Mesenchymal stem cell (in vitro differentiated cells and primary cell): ENCODE data around the gene PLXNB2.
"Not testable (repeated sequence)": the region's sequence is repeated elsewhere in the genome, so short reads cannot be mapped to it uniquely, and the experiment has no call there.

Experiments
- DNase-seq: peaks from one replicate; pipeline ENCODE4 v3.0.0-alpha.2; 2013
- H2AFZ ChIP-seq: one replicate; pipeline ENCODE4 v1.6.1; 2013; ENCODE audit warnings: low read depth, mild to moderate bottlenecking, control low read depth, inconsistent platforms, low read length, moderate library complexity
- H2AK5ac ChIP-seq: 2 replicates; pipeline ENCODE4 v1.6.1; 2013; ENCODE audit warnings: low read length, moderate library complexity, mild to moderate bottlenecking, inconsistent platforms; ENCODE audit not compliant: severe bottlenecking
- H2BK120ac ChIP-seq: one replicate; pipeline ENCODE4 v1.6.1; 2013; ENCODE audit warnings: low read depth, mild to moderate bottlenecking, inconsistent platforms, low read length, moderate library complexity
- H2BK12ac ChIP-seq, 2 experiments: one replicate each; pipeline ENCODE4 v1.6.1; 2013; ENCODE audit warnings: inconsistent platforms in 2 of 2, low read length in 2 of 2, mild to moderate bottlenecking in 2 of 2, moderate library complexity in 2 of 2, control low read depth in 1 of 2
- H2BK15ac ChIP-seq: one replicate; pipeline ENCODE4 v1.6.1; 2013; ENCODE audit warnings: mild to moderate bottlenecking, low read depth, inconsistent platforms; ENCODE audit not compliant: poor library complexity, severe bottlenecking
- H2BK5ac ChIP-seq: 2 replicates; pipeline ENCODE4 v1.6.1; 2013; ENCODE audit warnings: low read depth, mild to moderate bottlenecking, low read length, control low read depth, inconsistent platforms; ENCODE audit not compliant: poor library complexity, severe bottlenecking
- H3K14ac ChIP-seq, 2 experiments: one replicate each; pipeline ENCODE4 v1.6.1; 2013; ENCODE audit warnings: inconsistent platforms in 2 of 2, low read length in 2 of 2, control low read depth in 1 of 2, mild to moderate bottlenecking in 1 of 2, moderate library complexity in 1 of 2
- H3K18ac ChIP-seq, 2 experiments: one replicate each; pipeline ENCODE4 v1.6.1; 2013; ENCODE audit warnings: inconsistent platforms in 2 of 2, low read length in 2 of 2, control low read depth in 1 of 2, low read depth in 1 of 2, mild to moderate bottlenecking in 1 of 2
- H3K23ac ChIP-seq, 2 experiments: one replicate each; pipeline ENCODE4 v1.6.1; 2013; ENCODE audit warnings: inconsistent platforms in 2 of 2, low read length in 2 of 2, mild to moderate bottlenecking in 2 of 2, moderate library complexity in 2 of 2, control low read depth in 1 of 2
- H3K27ac ChIP-seq: 2 replicates; pipeline ENCODE4 v1.5.1; 2013; ENCODE audit warnings: mild to moderate bottlenecking, moderate library complexity, low read length, control low read depth, inconsistent platforms; ENCODE audit not compliant: poor library complexity, severe bottlenecking
- H3K27me3 ChIP-seq, 2 experiments: 2 replicates each; pipeline versions ENCODE4 v1.6.1 to v1.7.0; 2013; ENCODE audit warnings: low read length in 2 of 2, mild to moderate bottlenecking in 2 of 2, moderate library complexity in 2 of 2, control low read depth in 1 of 2, inconsistent platforms in 1 of 2; ENCODE audit not compliant: control insufficient read depth in 1 of 2, insufficient read depth in 1 of 2
- H3K36me3 ChIP-seq, 2 experiments: 2 replicates each; pipeline versions ENCODE4 v1.6.1 to v1.7.0; 2013; ENCODE audit warnings: low read length in 2 of 2, control low read depth in 1 of 2, inconsistent platforms in 1 of 2, low read depth in 1 of 2, mild to moderate bottlenecking in 1 of 2; ENCODE audit not compliant: insufficient read depth in 2 of 2, control insufficient read depth in 1 of 2
- H3K4ac ChIP-seq, 2 experiments: one replicate each; pipeline ENCODE4 v1.6.1; 2013; ENCODE audit warnings: inconsistent platforms in 2 of 2, low read length in 2 of 2, mild to moderate bottlenecking in 2 of 2, moderate library complexity in 2 of 2, control low read depth in 1 of 2, low read depth in 1 of 2
- H3K4me1 ChIP-seq: 2 replicates; pipeline ENCODE4 v1.6.1; 2013; ENCODE audit warnings: low read depth, low read length, control low read depth; ENCODE audit not compliant: control insufficient read depth, insufficient read depth
- H3K4me2 ChIP-seq: 2 replicates; pipeline ENCODE4 v1.6.1; 2013; ENCODE audit warnings: low read length, mild to moderate bottlenecking, inconsistent platforms; ENCODE audit not compliant: poor library complexity, severe bottlenecking
- H3K4me3 ChIP-seq, 2 experiments: 2 replicates each; pipeline versions ENCODE4 v1.5.1 to v1.7.0; 2013; ENCODE audit warnings: low read length in 2 of 2, mild to moderate bottlenecking in 2 of 2, control low read depth in 1 of 2, low read depth in 1 of 2; ENCODE audit not compliant: insufficient read depth in 1 of 2
- H3K79me1 ChIP-seq: replicated peaks from 2 replicates; pipeline ENCODE4 v1.6.1; 2013; ENCODE audit warnings: mild to moderate bottlenecking, control low read depth, low read length, inconsistent platforms; ENCODE audit not compliant: poor library complexity, severe bottlenecking
- H3K9ac ChIP-seq: 2 replicates; pipeline ENCODE4 v1.7.0; 2013; ENCODE audit warnings: mild to moderate bottlenecking, low read length, moderate library complexity
- H3K9me3 ChIP-seq: 2 replicates; pipeline ENCODE4 v1.7.0; 2013; ENCODE audit warnings: mild to moderate bottlenecking, low read length; ENCODE audit not compliant: control insufficient read depth
- H4K8ac ChIP-seq: one replicate; pipeline ENCODE4 v1.6.1; 2013; ENCODE audit warnings: inconsistent platforms, mild to moderate bottlenecking, low read length, moderate library complexity
- H4K91ac ChIP-seq: one replicate; pipeline ENCODE4 v1.6.1; 2013; ENCODE audit warnings: mild to moderate bottlenecking, low read length, inconsistent platforms
- WGBS: methylation state at CpG from one replicate; pipeline ENCODE4 v1.1.7; 2013; ENCODE audit warnings: mixed read lengths; 5-methylcytosine and 5-hydroxymethylcytosine counted together

PLXNB2 gene

GRCh38 chr22:50325444-50326224, 18.2 kb upstream of the PLXNB2 start:
- H3K27me3 ChIP-seq, result no peaks in the 10 kb centered on the region
- H2BK15ac ChIP-seq, result no peak overlapping the region
- peak overlapping the region in 1 of 2 experiments; percentile 0 for H2BK12ac ChIP-seq
- H2BK120ac ChIP-seq, result no peak overlapping the region
- H4K8ac ChIP-seq, result no peak overlapping the region
- H3K9ac ChIP-seq, result peak overlapping the region; percentile 87
- peaks cover 7% of the 10 kb centered on the region for H3K79me1 ChIP-seq
- peak overlapping the region; percentile 4 for H3K4me2 ChIP-seq
- H2AK5ac ChIP-seq, result no peak overlapping the region
- no peak overlapping the region for H4K91ac ChIP-seq
- H3K9me3 ChIP-seq, result no peaks in the 10 kb centered on the region
- no peak overlapping the region for H2BK5ac ChIP-seq
- no peak overlapping the region for H2AFZ ChIP-seq
- no peak overlapping the region for H3K27ac ChIP-seq
- 62% methylated on average over 19 of the region's 19 CpGs for WGBS
- H3K4me1 ChIP-seq, result peaks cover 16% of the 10 kb centered on the region
- no peak overlapping the region for H3K18ac ChIP-seq
- no peak overlapping the region for H3K4ac ChIP-seq
- DNase-seq, result peak; percentile 55
- H3K36me3 ChIP-seq, result peaks cover 0 to 4% of the 10 kb centered on the region in 2 experiments
- H3K23ac ChIP-seq, result no peak overlapping the region
- H3K4me3 ChIP-seq, result peak overlapping the region in 1 of 2 experiments; percentile 88
- no peak overlapping the region for H3K14ac ChIP-seq

GRCh38 chr22:50323900-50324299, 16.5 kb upstream of the PLXNB2 start:
- no peak overlapping the region for H2BK5ac ChIP-seq
- H3K9ac ChIP-seq, result no peak overlapping the region
- no peak overlapping the region for H2AK5ac ChIP-seq
- H3K23ac ChIP-seq, result no peak overlapping the region
- H3K36me3 ChIP-seq, result peaks cover 0 to 10% of the 10 kb centered on the region in 2 experiments
- no peak overlapping the region for H2BK12ac ChIP-seq
- H2BK15ac ChIP-seq, result no peak overlapping the region
- no peak overlapping the region for H3K18ac ChIP-seq
- no peak overlapping the region for H3K4me2 ChIP-seq
- WGBS, result 98% methylated on average over 5 of the region's 5 CpGs
- no peak overlapping the region for H4K91ac ChIP-seq
- DNase-seq, result no peak
- H3K4me3 ChIP-seq, result no peak overlapping the region
- no peaks in the 10 kb centered on the region for H3K27me3 ChIP-seq
- no peak overlapping the region for H2BK120ac ChIP-seq
- H4K8ac ChIP-seq, result no peak overlapping the region
- H3K4ac ChIP-seq, result no peak overlapping the region
- H3K9me3 ChIP-seq, result no peaks in the 10 kb centered on the region
- no peak overlapping the region for H3K14ac ChIP-seq
- H3K79me1 ChIP-seq, result peaks cover 10% of the 10 kb centered on the region
- peaks cover 16% of the 10 kb centered on the region for H3K4me1 ChIP-seq
- H2AFZ ChIP-seq, result no peak overlapping the region
- H3K27ac ChIP-seq, result no peak overlapping the region

- H3K4me3 ChIP-seq, H2BK12ac ChIP-seq, H2AK5ac ChIP-seq, H3K4me2 ChIP-seq, H3K9me3 ChIP-seq, H3K79me1 ChIP-seq, H4K8ac ChIP-seq, H3K27ac ChIP-seq, H3K14ac ChIP-seq, H3K4ac ChIP-seq, H2BK5ac ChIP-seq, H3K18ac ChIP-seq, DNase-seq, H2AFZ ChIP-seq, H4K91ac ChIP-seq, H2BK120ac ChIP-seq, H3K27me3 ChIP-seq, H3K23ac ChIP-seq, H3K9ac ChIP-seq, H2BK15ac ChIP-seq: not testable (repeated sequence)
- Histone ChIP-seq H3K4me1 (peaks cover 13% of the 10 kb centered on the region), H3K36me3 (peaks cover 0 to 10% of the 10 kb centered on the region in 2 experiments)
- WGBS, result 93% methylated on average over 8 of the region's 10 CpGs
Measured at GRCh38 chr22:50322382-50323104, 15.1 kb upstream of the PLXNB2 start.

GRCh38 chr22:50320671-50321325, 13.4 kb upstream of the PLXNB2 start:
- H3K4me2 ChIP-seq, result no peak overlapping the region
- no peak overlapping the region for H2BK12ac ChIP-seq
- H3K4ac ChIP-seq, result no peak overlapping the region
- peaks cover 6% of the 10 kb centered on the region for H3K79me1 ChIP-seq
- 81% methylated on average over 9 of the region's 10 CpGs for WGBS
- no peak overlapping the region for H2AFZ ChIP-seq
- no peak overlapping the region for H3K9ac ChIP-seq
- H3K4me3 ChIP-seq, result no peak overlapping the region
- no peak overlapping the region for H4K8ac ChIP-seq
- no peaks in the 10 kb centered on the region for H3K9me3 ChIP-seq
- H2BK15ac ChIP-seq, result no peak overlapping the region
- no peak for DNase-seq
- no peaks in the 10 kb centered on the region for H3K27me3 ChIP-seq
- H3K14ac ChIP-seq, result no peak overlapping the region
- H3K4me1 ChIP-seq, result peaks cover 3% of the 10 kb centered on the region
- no peak overlapping the region for H3K23ac ChIP-seq
- no peak overlapping the region for H3K18ac ChIP-seq
- no peak overlapping the region for H2BK120ac ChIP-seq
- H4K91ac ChIP-seq, result no peak overlapping the region
- no peak overlapping the region for H3K27ac ChIP-seq
- H3K36me3 ChIP-seq, result peaks cover 0 to 10% of the 10 kb centered on the region in 2 experiments
- no peak overlapping the region for H2AK5ac ChIP-seq
- H2BK5ac ChIP-seq, result no peak overlapping the region
